ENCODE results near the gene CAMK2G. TPM values are rescaled to one million over a fixed set of nuclear protein-coding genes. Genes with fewer than 3 reads are reported as not detected.
"Not testable (repeated sequence)": the region's sequence is repeated elsewhere in the genome, so short reads cannot be mapped to it uniquely, and the experiment has no call there.

CAMK2G gene
- total and polyA plus RNA-seq, 5 experiments from 2014 or later, result 4.6 to 61.7 (median 6.7) TPM

DNA sequence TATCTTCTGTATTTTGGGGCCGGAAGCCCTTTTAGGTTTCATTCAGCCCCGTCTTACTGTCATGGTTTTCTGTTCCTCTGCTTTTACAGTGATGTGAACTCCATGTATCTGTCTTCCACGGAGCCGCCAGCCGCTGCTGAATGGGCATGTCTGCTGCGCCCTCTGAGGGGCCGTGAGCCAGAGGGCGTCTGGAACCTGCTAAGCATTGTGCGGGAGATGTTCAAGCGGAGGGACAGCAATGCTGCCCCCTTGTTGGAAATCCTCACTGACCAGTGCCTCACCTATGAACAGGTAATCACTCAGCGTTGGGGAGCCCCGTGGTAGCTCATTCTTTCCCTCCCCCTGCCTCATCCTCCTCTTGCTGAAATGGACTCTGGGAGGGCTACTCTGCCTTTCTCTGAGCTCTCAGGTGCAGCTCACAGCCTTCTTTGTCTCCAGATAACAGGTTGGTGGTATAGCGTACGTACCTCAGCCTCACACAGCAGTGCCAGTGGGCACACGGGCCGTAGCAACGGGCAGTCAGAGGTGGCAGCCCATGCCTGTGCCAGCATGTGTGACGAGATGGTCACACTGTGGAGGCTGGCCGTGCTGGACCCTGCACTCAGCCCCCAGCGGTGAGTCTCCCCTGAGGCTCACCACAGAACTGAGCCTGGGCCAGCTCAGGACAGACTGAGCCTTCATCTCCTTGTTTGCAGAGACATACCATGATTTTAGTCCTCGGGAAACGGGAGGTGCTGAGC lies 83.3 kb downstream of the CAMK2G start:
- no peaks in the 10 kb centered on the region for H3K27me3 Mint-ChIP-seq
- H3K36me3 Mint-ChIP-seq, result peaks cover 0 to 59% (median 20%) of the 10 kb centered on the region in 3 donors
- DNase-seq (no peak), ATAC-seq (no peak)
- peaks cover 7 to 28% (median 18%) of the 10 kb centered on the region in 4 donors for H3K4me1 Mint-ChIP-seq
- POLR2A ChIA-PET, result interaction anchor here (0.6 to 2.9 kb wide), 4 partner anchors 10 to 132 kb away, joined by 3 to 11 read pairs (median 6); partner anchors contain the start of gene CHCHD1
- H3K9me3 Mint-ChIP-seq, result no peaks in the 10 kb centered on the region
- peak overlapping the region in 1 of 10 donors; percentile 4 for H3K4me3 Mint-ChIP-seq
- H3K27ac Mint-ChIP-seq, result no peak overlapping the region

DNA sequence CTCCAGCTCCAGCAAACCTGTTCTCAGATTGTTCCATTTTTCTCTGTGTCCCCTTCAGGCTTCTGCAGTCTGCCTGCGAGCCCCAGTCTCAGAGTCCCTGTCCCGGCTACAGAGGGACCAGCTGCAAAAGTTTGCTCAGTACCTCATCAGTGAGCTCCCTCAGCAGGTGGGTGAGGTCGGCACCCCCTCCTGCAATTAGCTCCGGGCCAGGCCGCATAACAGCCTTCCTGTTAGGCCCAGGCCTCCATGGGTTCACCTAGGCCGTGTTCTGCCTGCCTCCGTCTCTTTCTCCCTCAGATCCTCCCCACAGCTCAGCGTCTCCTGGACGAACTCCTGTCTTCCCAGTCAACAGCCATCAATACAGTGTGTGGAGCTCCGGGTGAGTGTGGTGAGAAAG lies 84.7 kb downstream of the CAMK2G start:
- peak overlapping the region in 3 of 10 donors; percentile 47 to 80 (median 57) for H3K27ac Mint-ChIP-seq
- POLR2A ChIA-PET, result interaction anchor here (2.9 to 7.8 kb wide), 3 partner anchors 8 to 18 kb away, joined by 11 to 70 read pairs (median 19); partner anchors contain the start of gene CHCHD1
- peaks cover 18 to 37% (median 27%) of the 10 kb centered on the region in 4 donors for H3K4me1 Mint-ChIP-seq

DNA sequence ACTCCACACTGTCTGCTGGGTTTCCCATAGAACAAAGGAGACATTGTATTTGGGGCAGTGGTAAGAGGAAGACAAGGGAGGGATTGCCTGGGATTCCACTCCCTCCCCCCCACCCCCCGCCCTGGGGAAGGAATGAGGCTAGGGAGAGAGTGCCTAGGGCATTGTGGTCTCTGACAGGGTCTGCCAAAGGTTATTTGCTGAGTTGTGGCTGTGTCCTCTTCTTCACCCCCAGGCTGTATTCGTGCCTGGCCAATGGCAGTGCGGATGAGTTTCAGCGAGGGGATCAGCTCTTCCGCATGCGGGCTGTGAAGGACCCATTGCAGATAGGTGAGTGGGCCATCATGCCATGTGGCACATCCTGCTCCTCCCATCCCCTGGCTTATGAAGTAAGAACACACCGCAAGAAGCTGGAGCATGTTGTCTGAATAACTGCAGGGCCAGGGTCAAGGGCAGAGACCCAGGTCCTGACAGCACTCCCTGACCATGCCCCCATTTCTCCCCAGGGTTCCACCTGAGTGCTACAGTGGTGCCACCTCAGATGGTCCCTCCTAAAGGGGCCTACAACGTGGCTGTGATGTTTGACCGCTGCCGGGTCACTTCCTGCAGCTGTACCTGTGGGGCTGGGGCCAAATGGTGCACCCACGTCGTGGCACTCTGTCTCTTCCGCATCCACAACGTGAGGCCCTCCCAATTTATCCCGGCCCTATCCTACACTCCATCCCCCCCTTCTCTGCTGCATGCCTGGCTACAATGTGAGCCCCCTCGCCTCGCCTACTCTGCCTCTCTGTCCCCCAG lies 85.3 kb downstream of the CAMK2G start:
- DNase-seq (peak in 1 of 10 donors; percentile 38), ATAC-seq (no peak)
- Mint-ChIP-seq H3K4me3 (no peak overlapping the region), H3K36me3 (peaks cover 0 to 40% (median 18%) of the 10 kb centered on the region in 3 donors), H3K4me1 (peaks cover 18 to 37% (median 28%) of the 10 kb centered on the region in 4 donors), H3K9me3 (no peaks in the 10 kb centered on the region), H3K27ac (peak overlapping the region in 2 of 10 donors; percentile 57 to 80), H3K27me3 (no peaks in the 10 kb centered on the region)
- POLR2A ChIA-PET, result interaction anchor here (0.9 to 9.7 kb wide), 4 partner anchors 10 to 46 kb away, joined by 3 to 169 read pairs (median 44); a partner anchor contains a TSS

More for the DNA sequence above, 84.7 kb downstream of the CAMK2G start:
- ATAC-seq (no peak), DNase-seq (peak in 1 of 10 donors; percentile 24)
- H3K27me3 Mint-ChIP-seq, result no peaks in the 10 kb centered on the region
- peaks cover 0 to 46% (median 20%) of the 10 kb centered on the region in 3 donors for H3K36me3 Mint-ChIP-seq
- no peaks in the 10 kb centered on the region for H3K9me3 Mint-ChIP-seq
- H3K4me3 Mint-ChIP-seq, result no peak overlapping the region

DNA sequence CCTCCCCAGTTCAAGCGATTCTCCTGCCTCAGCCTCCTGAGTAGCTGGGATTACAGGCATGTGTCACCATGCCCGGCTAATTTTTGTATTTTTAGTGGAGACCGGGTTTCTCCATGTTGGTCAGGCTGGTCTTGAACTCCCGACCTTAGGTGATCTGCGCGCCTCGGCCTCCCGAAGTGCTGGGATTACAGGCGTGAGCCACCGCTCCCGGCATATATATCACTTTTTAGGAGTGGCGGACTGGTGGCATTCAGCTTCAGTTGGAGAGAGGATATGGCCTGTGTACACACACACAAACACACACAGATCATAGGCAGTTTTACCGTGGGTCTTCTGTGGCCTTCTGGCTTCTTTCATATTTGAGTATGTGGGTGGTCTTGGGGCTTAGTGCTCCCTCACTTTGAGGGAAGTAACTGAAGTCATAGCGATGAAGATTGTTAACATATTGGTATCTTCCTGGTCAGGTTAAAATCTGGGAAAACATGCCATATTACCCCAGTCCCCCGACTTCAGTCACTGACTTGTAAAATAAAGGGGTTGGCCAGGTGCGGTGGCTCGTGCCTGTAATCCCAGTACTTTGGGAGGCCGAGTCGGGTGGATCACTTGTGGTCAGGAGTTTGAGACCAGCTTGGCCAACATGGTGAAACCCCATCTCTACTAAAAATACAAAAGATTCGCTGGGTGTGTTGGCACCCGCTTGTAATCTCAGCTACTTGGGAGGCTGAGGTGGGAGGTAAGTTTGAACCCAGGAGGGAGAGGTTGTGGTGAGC lies 87.1 kb downstream of the CAMK2G start:
- ATAC-seq, H3K27me3 Mint-ChIP-seq, DNase-seq, H3K9me3 Mint-ChIP-seq: not testable (repeated sequence)
- peak overlapping the region in 7 of 10 donors; percentile 24 to 98 (median 60) for H3K27ac Mint-ChIP-seq
- H3K4me1 Mint-ChIP-seq, result peaks cover 24 to 52% (median 40%) of the 10 kb centered on the region in 4 donors
- peaks cover 0 to 27% (median 18%) of the 10 kb centered on the region in 3 donors for H3K36me3 Mint-ChIP-seq
- H3K4me3 Mint-ChIP-seq, result peak overlapping the region; percentile 15 to 97 (median 68)
- POLR2A ChIA-PET, result interaction anchor here (0.7 to 9.7 kb wide), 6 partner anchors 12 to 86 kb away, joined by 3 to 169 read pairs (median 12); a partner anchor contains a TSS

DNA sequence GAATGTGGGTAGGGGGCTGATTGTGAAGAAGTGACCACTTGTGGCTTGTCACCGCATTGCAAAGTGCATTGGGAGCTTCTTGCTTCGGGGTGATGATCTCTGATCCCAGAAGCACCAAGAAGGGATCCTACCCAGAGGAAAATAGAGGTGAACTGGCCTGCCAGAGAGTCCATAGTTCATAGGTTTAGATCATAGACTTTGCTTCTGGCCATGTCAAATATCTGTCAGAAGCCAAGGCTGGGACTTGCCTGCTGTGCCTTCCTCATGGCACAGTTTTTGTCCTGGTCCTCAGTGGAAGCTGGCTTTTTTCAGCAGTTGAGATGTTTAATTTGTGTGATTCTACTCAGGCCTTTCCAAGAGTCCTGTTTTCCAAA lies 87.9 kb downstream of the CAMK2G start:
- ATAC-seq, result no peak
- Mint-ChIP-seq H3K27me3 (no peaks in the 10 kb centered on the region), H3K4me1 (peaks cover 25 to 57% (median 46%) of the 10 kb centered on the region in 4 donors), H3K36me3 (peaks cover 0 to 24% (median 18%) of the 10 kb centered on the region in 3 donors), H3K27ac (peak overlapping the region; percentile 89 to 98 (median 94)), H3K9me3 (no peaks in the 10 kb centered on the region), H3K4me3 (peak overlapping the region; percentile 89 to 99 (median 96))
- POLR2A ChIA-PET, result interaction anchor here (0.7 to 9.7 kb wide), 9 partner anchors 13 to 534 kb away, joined by 3 to 169 read pairs (median 6); partner anchors contain the start of genes ADK, MRPS16 and SEC24C
- DNase-seq, result no peak

DNA sequence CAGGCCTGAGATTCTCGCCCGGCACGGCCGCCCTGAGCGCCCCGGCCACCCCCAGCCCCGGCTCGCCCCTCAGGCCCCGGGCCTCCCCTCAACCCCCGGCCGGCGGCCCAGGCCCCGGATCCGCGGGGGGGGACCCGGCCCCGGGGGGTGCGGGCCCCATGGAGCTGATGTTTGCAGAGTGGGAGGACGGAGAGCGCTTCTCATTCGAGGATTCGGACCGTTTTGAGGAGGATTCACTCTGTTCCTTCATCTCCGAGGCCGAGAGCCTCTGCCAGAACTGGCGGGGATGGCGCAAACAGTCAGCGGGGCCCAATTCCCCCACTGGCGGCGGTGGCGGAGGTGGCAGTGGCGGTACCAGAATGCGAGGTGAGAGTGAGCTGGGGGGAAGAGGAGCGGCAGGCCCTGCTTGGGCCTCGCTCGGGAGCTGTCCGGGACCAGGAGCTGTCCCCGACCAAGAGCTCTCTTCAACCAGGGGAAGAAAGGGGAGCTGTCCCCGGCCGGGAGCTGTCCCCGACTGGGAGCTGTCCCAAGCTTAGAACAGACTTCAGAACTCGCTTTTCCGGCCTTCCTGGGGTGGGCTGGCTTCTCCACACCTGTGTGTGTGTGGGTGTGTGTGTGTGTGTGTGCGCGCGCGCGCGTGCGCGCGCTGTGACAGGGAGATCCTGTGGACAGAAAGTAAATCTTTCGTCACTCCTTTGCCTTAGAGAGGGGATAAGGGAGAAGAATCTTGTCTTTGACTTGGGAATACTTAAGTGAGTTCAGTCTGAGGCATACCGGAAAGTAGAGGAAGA lies 88.4 kb downstream of the CAMK2G start:
- H3K27me3 Mint-ChIP-seq, result no peaks in the 10 kb centered on the region
- peak overlapping the region; percentile 89 to 100 (median 98) for H3K4me3 Mint-ChIP-seq
- H3K9me3 Mint-ChIP-seq, result no peaks in the 10 kb centered on the region
- H3K36me3 Mint-ChIP-seq, result peaks cover 0 to 18% (median 15%) of the 10 kb centered on the region in 3 donors
- POLR2A ChIA-PET, result interaction anchor here (0.6 to 9.7 kb wide), 12 partner anchors 13 to 1326 kb away, joined by 3 to 169 read pairs (median 4); partner anchors contain the start of genes ADK, MRPS16, SAMD8 and SEC24C
- H3K4me1 Mint-ChIP-seq, result peaks cover 25 to 62% (median 50%) of the 10 kb centered on the region in 4 donors
- peak overlapping the region; percentile 94 to 99 (median 98) for H3K27ac Mint-ChIP-seq
- DNase-seq (peak; percentile 33 to 75 (median 50)), ATAC-seq (peak; percentile 8 to 15)

DNA sequence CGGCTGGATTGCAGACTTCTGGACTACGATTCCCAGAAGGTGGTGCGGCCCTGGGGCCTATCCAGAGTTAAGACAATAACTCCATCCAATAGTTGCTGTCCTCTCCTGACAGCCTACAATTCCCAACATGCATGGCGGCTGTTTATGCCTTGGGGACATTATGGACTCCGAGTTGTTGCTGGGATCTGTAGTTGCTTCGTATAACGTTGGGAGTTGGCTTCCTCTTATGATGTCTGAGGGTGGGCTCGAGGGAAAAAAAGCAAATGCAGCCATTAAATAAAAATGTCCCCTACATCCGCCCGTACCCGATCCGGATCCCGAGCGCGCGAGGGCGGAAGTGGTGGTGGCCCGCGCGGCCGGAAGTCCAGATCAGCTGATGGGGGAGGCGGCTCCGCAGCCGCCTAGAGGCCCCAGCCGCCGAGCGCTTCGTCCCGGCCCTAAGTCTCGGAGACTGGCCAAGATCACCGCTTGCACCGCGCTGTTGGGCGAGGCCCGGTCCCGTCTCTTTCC lies 89.1 kb downstream of the CAMK2G start, which contains the start of gene ZSWIM8:
ZSWIM8 (plus strand) TSS at position 396 of the 510 bp plus-strand sequence. CDS start 273 bp downstream, outside the sequence.
- POLR2A ChIA-PET, result interaction anchor here (0.6 to 9.7 kb wide), 7 partner anchors 14 to 1326 kb away, joined by 3 to 169 read pairs (median 6); partner anchors contain the start of genes SAMD8 and SEC24C
- DNase-seq (peak; percentile 76 to 92 (median 86)), ATAC-seq (peak; percentile 81 to 83)
- Mint-ChIP-seq H3K4me3 (peak within 1 kb of the TSS; percentile 89 to 100 (median 98)), H3K27me3 (no peaks in the 10 kb centered on the region), H3K36me3 (peaks cover 0 to 12% (median 9%) of the 10 kb centered on the region in 3 donors), H3K27ac (peak within 1 kb of the TSS; percentile 97 to 99 (median 98)), H3K9me3 (no peaks in the 10 kb centered on the region), H3K4me1 (peaks cover 28 to 67% (median 56%) of the 10 kb centered on the region in 4 donors)

DNA sequence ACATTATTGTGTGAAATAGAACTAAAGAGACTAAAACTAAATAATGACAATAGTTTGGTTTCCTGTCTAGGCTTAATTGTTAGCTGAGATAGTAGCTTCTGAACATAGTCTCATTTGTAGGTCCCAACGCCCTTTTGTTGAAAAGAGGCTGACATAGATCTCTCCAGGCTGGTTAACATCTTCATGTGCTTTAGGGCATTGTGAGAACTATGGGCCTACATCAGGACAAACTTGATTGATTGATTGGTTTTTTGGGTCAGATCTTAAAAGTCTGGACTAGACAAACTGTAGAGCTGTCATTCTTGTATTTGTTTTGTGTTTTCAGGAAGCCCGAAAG lies 91.6 kb downstream of the CAMK2G start:
- ATAC-seq, result no peak
- Mint-ChIP-seq H3K27ac (peak overlapping the region; percentile 98 to 100 (median 100)), H3K27me3 (no peaks in the 10 kb centered on the region), H3K36me3 (peaks cover 0 to 20% (median 1%) of the 10 kb centered on the region in 3 donors), H3K9me3 (no peaks in the 10 kb centered on the region), H3K4me3 (peak overlapping the region; percentile 94 to 100 (median 100)), H3K4me1 (peaks cover 27 to 66% (median 58%) of the 10 kb centered on the region in 4 donors)
- no peak for DNase-seq
- POLR2A ChIA-PET, result interaction anchor here (0.6 to 9.7 kb wide), 6 partner anchors 11 to 217 kb away, joined by 3 to 169 read pairs (median 5); a partner anchor contains a TSS

DNA sequence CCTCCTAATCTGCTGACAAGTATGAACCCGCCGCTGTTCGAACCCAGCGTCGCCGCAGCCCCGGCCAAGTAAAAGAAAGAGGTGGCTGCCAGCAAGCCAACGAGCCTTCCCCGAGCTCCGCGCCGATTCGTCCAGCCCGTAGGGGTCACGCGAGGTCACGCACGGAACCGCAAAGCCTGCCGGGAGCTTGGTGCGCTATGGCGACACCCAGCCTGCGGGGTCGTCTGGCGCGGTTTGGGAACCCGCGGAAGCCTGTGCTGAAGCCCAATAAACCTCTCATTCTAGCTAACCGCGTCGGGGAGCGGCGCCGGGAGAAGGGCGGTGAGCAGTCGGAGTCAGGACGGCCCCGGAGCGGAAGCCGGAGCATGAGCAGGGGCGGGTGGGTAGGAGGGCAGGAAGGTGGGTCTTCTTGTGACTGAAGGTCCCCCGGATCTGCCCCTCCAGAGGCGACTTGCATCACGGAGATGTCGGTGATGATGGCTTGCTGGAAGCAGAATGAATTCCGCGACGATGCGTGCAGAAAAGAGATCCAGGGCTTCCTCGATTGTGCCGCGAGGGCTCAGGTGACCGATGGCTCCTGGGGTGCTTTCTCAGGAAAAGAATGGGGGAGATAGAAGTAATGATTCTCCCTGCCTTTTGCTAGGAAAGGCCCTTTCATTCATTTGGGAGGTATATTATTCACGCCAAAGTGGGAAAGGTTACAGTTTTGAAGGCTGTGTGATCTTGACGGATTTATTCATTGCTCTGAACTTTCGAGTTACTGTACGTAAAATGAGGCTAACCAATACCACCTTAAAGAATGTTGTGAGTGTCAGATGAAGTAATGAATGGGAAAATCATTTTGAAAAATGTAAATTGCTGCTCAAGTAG lies 92.2 kb downstream of the CAMK2G start, which contains the start of gene CHCHD1:
CHCHD1 (plus strand) TSS at position 170 of the 870 bp plus-strand sequence; CDS start at position 198, 28 bp downstream.
- H3K27me3 Mint-ChIP-seq, result no peaks in the 10 kb centered on the region
- H3K4me3 Mint-ChIP-seq, result peak within 1 kb of the TSS; percentile 94 to 100 (median 100)
- DNase-seq, result peak; percentile 81 to 93 (median 89)
- POLR2A ChIA-PET, result interaction anchor here (0.7 to 9.7 kb wide), 13 partner anchors 9 to 685 kb away, joined by 3 to 169 read pairs (median 5); partner anchors contain the start of gene P4HA1
- ATAC-seq, result peak; percentile 68 to 70
- no peaks in the 10 kb centered on the region for H3K9me3 Mint-ChIP-seq
- peak within 1 kb of the TSS; percentile 98 to 100 (median 100) for H3K27ac Mint-ChIP-seq
- peaks cover 27 to 65% (median 56%) of the 10 kb centered on the region in 4 donors for H3K4me1 Mint-ChIP-seq
- peaks cover 0 to 26% (median 1%) of the 10 kb centered on the region in 3 donors for H3K36me3 Mint-ChIP-seq

DNA sequence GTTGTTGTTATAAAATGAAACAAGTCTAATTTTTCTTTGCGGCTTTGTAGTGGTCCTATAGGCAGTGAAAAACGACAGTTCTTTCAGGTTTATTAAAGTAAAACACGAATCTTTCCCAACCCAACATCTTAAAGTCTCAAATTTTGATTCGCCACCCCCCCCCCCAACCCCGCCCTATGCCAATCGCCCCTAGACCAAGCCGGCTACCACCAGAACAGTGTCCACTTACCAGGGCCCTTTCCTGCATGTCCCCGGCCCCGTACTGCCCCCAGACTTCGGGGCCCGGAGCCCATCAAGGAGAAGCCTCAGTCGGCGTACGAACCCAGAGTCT lies 92.8 kb downstream of the CAMK2G start:
- Mint-ChIP-seq H3K27ac (peak overlapping the region; percentile 98 to 100 (median 100)), H3K4me3 (peak overlapping the region; percentile 94 to 100 (median 100)), H3K36me3 (peaks cover 0 to 31% (median 5%) of the 10 kb centered on the region in 3 donors), H3K27me3 (no peaks in the 10 kb centered on the region), H3K4me1 (peaks cover 29 to 63% (median 55%) of the 10 kb centered on the region in 4 donors), H3K9me3 (no peaks in the 10 kb centered on the region)
- DNase-seq (no peak), ATAC-seq (no peak)
- POLR2A ChIA-PET, result interaction anchor here (0.7 to 9.7 kb wide), 10 partner anchors 9 to 685 kb away, joined by 3 to 169 read pairs (median 4); partner anchors contain the start of gene P4HA1
